Measurements from ENCODE around the gene NEDD1.

Gene NEDD1

DNA sequence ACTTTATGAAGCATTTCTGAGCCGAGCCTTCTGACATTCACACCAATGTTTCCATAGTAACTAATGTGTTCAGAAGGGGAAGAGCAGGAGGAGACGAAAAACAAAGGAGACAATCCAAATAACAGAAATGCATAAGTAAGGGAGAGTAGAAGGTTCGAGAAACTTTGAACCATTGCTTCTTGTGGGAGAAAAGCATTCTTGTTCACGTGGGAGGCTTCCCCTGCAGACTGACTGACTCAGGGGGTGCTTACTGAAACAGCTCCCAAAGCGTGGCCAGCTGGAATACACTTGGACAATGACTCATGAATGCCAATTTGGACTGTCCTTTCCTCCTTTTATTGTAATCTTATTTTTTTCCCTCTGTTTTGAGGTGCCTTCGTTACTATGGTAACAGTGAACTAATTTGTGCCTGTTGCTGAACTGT lies 73.9 kb downstream of the NEDD1 start:
- Mint-ChIP-seq H3K4me1 (peaks cover 6% of the 10 kb centered on the region), H3K4me3 (no peak overlapping the region), H3K9me3 (no peaks in the 10 kb centered on the region), H3K27ac (no peak overlapping the region), H3K36me3 (no peaks in the 10 kb centered on the region)
- DNase-seq (ENCODE audit: low spot score in 2 of 2) (no peak), ATAC-seq (no peak)

DNA sequence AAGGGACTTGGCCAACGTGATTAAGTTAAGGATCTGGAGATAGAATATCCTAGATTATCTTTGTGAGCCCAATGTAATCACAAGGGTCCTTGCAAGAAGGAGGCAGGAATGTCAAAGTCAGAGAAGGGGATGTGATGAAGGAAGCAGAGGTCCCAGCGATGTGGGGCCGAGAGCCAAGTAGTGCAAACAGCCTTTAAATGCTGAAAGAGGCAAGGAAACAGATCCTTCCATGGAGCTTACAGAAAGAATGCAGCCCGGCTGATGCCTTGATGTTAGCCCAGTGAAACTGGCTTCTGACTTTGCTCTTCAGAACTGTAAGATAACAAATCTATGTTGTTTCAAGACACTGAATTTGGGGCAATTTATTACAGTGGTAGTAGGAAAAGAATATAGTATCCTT lies 74.9 kb downstream of the NEDD1 start:
- no peak for DNase-seq (ENCODE audit: low spot score in 2 of 2)
- H3K4me3 Mint-ChIP-seq: no peak overlapping the region
- ATAC-seq: no peak
- H3K9me3 Mint-ChIP-seq: no peaks in the 10 kb centered on the region
- peaks cover 6% of the 10 kb centered on the region for H3K4me1 Mint-ChIP-seq
- no peaks in the 10 kb centered on the region for H3K36me3 Mint-ChIP-seq
- no peak overlapping the region for H3K27ac Mint-ChIP-seq

DNA sequence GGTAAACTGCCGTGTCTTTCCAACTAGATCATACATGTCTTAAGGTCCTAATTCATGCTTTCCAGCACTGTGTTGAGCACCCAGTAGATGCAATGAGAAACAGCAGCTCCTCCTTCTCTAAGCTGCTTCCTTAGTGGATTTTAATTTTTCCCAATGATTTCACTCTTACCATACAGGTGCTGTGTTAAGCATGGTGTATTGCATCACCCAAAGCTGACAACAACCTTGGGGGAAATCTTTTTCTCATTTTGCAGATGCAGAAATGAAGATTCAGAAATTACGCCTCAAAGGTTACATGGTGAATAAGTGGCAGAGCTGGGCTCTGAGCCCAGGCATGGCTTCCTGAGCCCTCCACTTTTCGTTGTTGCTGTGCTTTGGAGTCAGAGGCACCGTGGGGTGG lies 75.6 kb downstream of the NEDD1 start:
- H3K9me3 Mint-ChIP-seq: no peaks in the 10 kb centered on the region
- ATAC-seq: peak; percentile 34
- H3K4me1 Mint-ChIP-seq: peaks cover 6% of the 10 kb centered on the region
- no peak overlapping the region for H3K27ac Mint-ChIP-seq
- DNase-seq (ENCODE audit: low spot score in 2 of 2): no peak
- H3K4me3 Mint-ChIP-seq: no peak overlapping the region
- no peaks in the 10 kb centered on the region for H3K36me3 Mint-ChIP-seq

DNA sequence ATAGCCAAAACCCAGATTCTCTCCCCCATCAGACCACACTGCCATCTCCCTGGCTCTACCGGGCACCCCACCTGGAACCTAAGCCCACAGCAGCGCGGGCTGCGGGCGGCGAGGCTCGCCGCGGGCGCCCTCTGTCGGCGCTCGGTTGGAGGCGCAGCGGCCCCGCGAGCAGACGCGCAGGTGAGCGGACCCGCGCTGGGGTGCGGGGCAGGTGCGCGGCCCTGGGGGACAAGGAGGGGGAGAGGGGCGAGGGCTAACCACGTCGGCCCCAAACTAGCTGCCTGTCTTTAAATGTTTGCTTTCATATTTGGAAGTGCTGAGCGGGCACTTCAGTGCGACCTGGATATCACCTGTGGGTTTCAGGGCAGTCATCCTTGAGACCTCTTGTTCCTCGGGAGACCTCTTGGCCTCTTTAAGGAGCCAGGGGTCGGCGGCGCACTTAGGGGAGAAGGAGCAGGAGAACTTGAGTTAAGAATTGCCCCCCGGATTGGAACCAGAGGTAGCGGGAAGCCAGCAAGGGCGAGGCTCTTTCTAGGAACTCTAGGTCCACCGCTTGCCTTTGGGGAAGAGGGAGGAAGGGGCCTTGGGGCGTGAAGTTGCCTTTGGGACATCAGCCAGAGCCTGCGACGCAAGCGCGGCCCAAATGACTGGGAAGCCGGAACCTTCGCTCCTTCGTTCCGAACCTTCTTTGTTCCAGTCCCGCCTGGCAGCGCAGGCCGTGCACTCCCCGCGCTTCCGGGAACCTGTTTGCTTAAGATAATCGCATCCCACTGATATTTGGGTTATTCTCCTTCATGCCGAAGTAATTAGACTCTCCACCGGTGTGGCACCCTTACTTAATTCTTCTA lies 78.7 kb downstream of the NEDD1 start:
- Mint-ChIP-seq H3K36me3 (no peaks in the 10 kb centered on the region), H3K4me1 (peaks cover 6% of the 10 kb centered on the region), H3K9me3 (no peaks in the 10 kb centered on the region), H3K27ac (no peak overlapping the region), H3K4me3 (peak overlapping the region; percentile 53)
- peak; percentile 77 for ATAC-seq
- peak; percentile 34 to 63 for DNase-seq (ENCODE audit: low spot score in 2 of 2)

DNA sequence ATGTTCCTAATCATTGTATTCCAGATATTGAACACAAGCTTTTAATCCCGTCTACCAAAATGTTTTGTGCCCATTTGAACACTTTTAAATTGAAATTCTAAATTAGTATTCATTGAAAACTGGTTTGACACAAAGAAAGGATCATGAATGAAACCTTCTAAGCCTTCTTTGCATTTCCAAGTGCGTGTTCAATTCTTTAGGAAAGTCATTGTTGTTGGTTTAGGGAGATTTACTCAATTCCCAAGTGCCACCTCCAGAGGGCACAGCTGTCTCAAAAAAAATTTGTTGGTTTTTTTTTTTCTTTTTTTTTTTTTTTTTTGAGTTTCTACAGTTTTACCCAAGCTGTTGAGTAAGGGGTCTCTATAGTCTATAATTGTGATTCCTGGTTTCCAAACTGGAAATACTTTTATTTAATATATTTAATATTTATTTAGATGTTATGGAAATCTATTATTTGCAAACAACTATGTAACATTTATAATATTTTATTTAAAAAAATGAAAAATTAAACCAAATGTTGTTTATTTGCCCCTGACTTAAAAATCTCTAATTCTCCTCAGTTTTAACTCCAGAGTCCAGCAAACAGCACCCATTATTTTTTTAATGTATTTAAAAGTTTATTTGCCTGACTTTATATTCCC lies 79.9 kb downstream of the NEDD1 start:
- no peak for DNase-seq (ENCODE audit: low spot score in 2 of 2)

DNA sequence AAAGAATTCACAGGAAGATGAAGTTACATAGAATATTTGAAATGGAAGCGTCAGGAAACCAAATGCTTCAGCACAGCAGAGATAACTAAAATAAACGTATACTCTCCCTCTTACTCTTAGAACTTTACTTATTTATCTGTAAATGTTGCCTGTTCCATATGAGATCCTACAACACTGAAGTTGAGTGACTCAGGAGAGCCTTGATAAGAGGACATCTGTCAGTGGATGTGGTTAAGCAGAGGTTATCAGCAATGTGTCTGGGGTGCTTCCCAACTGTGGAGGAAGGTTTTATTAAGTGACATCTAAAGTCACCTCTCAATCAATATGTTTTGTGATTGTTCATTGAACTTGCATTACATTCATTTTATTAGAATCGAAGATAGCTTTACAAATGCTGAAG lies 81.9 kb downstream of the NEDD1 start:
- DNase-seq (ENCODE audit: low spot score in 2 of 2): no peak
- peaks cover 6% of the 10 kb centered on the region for H3K4me1 Mint-ChIP-seq
- H3K27ac Mint-ChIP-seq: no peak overlapping the region
- H3K9me3 Mint-ChIP-seq: no peaks in the 10 kb centered on the region
- H3K4me3 Mint-ChIP-seq: no peak overlapping the region
- ATAC-seq: no peak
- H3K36me3 Mint-ChIP-seq: no peaks in the 10 kb centered on the region

More for the DNA sequence above, 79.9 kb downstream of the NEDD1 start:
- Mint-ChIP-seq H3K27ac (no peak overlapping the region), H3K4me3 (no peak overlapping the region), H3K36me3 (no peaks in the 10 kb centered on the region), H3K4me1 (peaks cover 6% of the 10 kb centered on the region), H3K9me3 (no peaks in the 10 kb centered on the region)
- ATAC-seq: no peak

GRCh38 chr12:96989916-96990315 lies 82.9 kb downstream of the NEDD1 start:
- Mint-ChIP-seq H3K9me3 (no peaks in the 10 kb centered on the region), H3K4me1 (peaks cover 6% of the 10 kb centered on the region), H3K36me3 (no peaks in the 10 kb centered on the region), H3K27ac (no peak overlapping the region), H3K4me3 (no peak overlapping the region)
- DNase-seq (ENCODE audit: low spot score in 2 of 2) (no peak), ATAC-seq (no peak)

DNA sequence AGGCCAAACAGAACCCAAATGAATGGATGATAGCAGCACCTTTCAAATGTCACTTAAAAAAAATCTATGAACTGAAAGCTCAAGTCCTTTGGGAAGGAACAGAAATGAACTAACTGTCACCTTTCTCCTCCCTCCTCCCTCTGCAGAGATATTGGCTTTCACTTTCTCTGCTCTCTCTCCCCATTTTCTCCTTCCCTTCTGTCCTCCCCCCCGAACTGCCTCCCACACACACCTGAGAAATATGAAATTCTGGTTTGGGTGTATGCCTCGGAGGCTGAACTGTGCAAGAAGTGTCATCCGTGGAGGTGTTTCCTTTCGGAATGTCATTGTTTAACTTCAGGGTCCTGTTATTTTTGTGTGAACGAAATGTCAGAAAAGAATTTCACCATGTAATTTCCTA lies 87.8 kb downstream of the NEDD1 start:
- Mint-ChIP-seq H3K4me3 (no peak overlapping the region), H3K9me3 (no peaks in the 10 kb centered on the region), H3K27ac (no peak overlapping the region), H3K36me3 (no peaks in the 10 kb centered on the region), H3K4me1 (no peaks in the 10 kb centered on the region)
- ATAC-seq (no peak), DNase-seq (ENCODE audit: low spot score in 2 of 2) (no peak)

DNA sequence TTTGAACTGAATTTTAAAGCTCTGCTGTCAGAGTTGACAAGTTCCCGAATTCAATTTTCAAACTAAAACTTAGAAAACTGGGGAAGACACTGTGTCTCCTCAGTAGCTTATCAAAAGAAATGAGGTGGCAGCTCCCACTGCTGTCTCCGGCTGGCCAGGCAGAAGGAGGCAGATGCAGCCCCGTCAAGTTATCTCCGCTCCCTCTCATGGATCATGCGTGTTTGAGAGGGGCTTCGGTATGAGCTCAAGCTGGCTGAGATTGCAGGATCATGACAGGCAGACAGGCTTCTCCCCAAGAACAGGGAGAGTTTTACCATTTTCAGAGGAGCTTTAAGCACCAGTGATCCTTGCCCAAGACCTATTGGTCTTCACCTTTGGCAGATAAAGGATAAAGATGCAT lies 88.8 kb downstream of the NEDD1 start:
- no peak for ATAC-seq
- Mint-ChIP-seq H3K9me3 (no peaks in the 10 kb centered on the region), H3K4me3 (no peak overlapping the region), H3K4me1 (no peaks in the 10 kb centered on the region), H3K27ac (no peak overlapping the region), H3K36me3 (no peaks in the 10 kb centered on the region)
- DNase-seq (ENCODE audit: low spot score in 2 of 2): no peak

DNA sequence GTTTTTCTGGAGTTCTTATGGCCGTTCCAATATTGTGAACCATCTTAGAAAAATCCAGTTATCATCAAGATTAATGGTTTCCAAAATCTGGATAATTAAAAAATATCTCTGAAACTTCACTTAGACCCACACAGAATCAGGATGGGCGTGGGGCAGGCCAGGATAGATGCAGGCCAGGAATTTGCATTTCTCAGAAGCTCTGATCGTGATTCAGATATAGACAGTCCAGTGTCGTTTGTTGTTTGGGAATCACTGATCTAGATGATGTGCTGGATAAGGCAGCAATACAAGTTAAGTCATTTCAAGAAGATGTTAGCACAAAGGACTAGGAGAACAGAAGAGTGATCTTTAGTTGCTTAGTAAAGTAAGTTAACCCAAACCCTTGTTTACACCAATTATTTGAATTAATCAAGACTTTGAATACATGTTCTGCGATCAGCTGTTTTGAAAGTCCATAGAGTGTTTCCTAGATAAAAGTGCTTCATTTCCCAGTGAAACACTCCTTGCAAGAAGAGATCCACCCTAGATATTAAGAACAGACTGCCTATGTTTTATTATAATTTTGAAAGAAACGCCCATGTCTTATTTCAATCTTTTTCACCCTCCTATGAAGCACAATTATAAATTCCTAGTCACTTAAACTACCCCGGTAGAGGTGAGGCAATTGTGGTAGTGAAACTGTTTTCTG lies 90.9 kb downstream of the NEDD1 start:
- Mint-ChIP-seq H3K27ac (no peak overlapping the region), H3K36me3 (no peaks in the 10 kb centered on the region), H3K4me1 (no peaks in the 10 kb centered on the region), H3K9me3 (no peaks in the 10 kb centered on the region), H3K4me3 (no peak overlapping the region)
- no peak for DNase-seq (ENCODE audit: low spot score in 2 of 2)
- ATAC-seq: no peak

DNA sequence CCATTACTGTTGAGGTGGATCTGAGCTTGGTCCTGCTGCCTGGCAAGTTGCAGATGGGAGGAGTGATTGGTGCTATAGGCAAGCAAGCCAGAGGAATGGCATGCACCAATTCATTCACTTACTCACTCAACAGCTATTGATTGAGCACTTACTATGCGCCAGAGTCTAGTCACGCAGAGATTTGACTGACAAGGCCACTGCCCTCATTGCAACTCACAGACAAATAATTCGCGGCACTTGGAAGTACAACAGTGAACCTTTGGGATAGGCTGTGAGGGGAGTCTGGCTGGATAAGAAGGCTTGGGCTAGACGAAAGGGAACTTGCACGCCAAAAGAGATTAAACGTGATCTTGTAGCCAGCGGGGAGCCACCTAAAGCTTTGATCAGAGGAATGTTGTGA lies 96.2 kb downstream of the NEDD1 start:
- no peak for ATAC-seq
- Mint-ChIP-seq H3K4me1 (no peaks in the 10 kb centered on the region), H3K4me3 (no peak overlapping the region), H3K9me3 (no peaks in the 10 kb centered on the region), H3K36me3 (no peaks in the 10 kb centered on the region), H3K27ac (no peak overlapping the region)
- DNase-seq (ENCODE audit: low spot score in 2 of 2): no peak

Data from stimulated activated effector memory CD8-positive, alpha-beta T cell treated with anti-CD3 and anti-CD28 coated beads, Interleukin-12 subunit alpha, Interleukin-12 subunit beta, amount 100 ng/mL, for 72 hours (primary cell).